NCI-H146 treated with DMSO at 0.1 percent for 48 hours (cell line): ENCODE measurements around the gene DLK1.

Experiments used
- DNase-seq: peaks from one replicate; lab custom pipeline; 2025; ENCODE audit not compliant: unreplicated experiment; lab: John Stamatoyannopoulos, UW

The DLK1 gene

DNA sequence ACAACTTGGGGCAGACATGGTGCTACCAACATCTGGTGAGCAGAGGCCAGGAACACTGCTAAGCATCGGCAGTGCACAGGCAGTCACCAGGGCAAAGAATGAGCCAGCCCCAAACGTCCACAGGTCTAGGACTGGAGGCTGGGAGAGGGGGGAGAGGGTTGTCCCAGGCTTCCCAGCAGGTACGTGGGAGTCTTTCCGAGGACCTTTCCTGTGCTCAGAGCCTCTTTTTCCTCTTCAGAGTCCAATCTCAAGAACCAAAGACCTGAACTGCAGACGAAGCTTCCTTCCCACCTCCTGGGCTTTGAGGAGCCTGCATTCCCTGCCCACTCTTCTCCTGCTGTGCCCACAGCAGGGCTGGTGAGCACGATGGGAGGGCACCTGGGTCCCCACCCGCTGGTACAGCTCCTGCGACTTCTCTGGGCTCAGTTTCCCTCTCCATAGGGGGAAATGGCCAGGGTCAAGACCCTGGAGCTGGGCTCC lies 48.7 kb downstream of the DLK1 start:
- no peak for DNase-seq

DNA sequence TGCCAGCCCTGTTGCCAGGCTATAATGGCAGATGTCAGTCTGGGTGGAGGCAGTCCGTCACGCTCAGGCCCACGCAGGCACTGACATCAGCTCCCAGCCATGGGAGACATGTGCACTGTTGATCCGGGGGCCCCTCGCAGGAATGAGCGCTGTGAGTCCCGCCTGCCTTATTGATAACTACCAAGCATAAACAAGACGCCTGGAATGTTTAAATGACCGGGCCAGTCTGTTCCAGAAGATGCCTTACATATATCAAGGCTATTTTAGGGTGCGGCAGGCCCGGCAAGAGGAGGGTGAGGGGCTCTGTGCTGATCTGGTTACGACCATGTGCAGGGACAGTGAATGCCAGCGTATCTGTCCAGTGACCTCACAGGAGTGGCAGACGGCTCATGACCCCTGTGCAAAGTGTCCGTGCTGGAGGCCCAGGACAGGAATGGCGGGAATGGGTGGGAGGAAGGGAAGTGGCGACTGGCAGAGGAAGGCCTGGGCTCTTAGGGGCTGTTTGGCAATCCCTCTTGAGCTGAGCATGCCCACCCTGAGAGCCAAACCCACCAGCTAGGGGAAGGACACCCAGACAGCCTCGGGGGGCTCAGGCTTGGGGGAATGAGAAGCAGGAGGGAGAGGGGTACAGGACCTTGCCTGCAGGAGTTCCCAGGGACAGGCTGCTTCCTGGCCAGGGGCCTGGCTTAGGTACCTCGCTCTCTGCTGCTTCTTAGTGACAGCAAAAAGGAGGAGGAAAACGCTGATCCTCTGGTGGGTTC lies 49.3 kb downstream of the DLK1 start:
- no peak for DNase-seq

DNA sequence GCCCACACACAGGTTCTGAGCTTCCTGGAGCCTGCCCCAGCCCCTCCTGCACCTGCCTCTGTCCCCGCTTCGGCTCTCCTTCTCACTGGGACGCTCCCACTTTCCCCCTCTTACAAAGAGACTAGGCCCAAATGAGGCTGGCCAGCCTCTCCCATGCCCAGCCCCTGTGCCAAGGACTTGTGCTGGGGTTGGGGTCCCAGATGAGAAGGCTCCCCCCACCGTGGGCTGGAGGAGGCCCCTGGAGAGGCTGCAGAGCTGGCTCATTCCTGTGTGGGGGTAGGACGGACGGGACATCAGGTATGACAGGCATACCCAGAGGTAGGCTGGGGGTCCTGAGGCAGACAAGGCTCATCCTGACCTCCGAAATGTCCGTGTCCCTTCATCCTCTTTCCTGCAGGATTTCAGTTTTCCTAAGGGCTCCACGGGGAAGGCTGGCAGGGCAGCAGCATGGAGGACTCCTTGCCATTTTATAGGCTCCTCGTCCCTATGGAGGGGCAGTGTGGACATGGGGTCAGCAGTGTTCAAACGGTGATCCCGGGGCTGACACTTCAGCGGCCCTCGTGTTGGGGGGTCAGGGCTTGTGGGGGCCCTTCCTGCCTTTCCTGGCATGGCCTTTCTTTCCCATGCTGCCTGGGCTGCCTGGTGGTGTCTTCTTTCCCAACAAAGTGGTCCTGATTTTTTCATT lies 50.1 kb downstream of the DLK1 start:
- DNase-seq = no peak

DNA sequence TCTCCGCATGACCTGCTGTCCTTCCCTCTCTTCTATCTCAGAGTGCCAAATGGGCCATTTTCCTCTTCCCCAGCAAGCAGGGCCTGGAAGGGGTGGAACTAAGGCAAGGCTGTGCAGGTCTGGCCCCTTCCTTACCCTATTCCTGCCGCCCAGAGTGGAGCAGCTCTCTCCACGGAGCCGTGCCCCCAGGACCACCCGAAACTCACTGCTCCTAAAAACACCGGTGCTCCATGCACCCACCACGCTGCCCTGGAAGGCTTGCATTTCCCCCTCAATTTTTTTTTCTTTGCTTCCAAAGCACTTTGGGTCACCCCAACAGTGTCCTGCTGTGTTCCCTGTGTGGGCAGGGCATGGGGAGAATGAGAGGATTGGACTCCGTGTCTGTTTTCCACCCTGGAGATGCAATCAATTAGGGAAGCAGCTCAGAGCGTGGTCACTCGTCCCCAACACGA lies 50.7 kb downstream of the DLK1 start:
- DNase-seq = no peak

DNA sequence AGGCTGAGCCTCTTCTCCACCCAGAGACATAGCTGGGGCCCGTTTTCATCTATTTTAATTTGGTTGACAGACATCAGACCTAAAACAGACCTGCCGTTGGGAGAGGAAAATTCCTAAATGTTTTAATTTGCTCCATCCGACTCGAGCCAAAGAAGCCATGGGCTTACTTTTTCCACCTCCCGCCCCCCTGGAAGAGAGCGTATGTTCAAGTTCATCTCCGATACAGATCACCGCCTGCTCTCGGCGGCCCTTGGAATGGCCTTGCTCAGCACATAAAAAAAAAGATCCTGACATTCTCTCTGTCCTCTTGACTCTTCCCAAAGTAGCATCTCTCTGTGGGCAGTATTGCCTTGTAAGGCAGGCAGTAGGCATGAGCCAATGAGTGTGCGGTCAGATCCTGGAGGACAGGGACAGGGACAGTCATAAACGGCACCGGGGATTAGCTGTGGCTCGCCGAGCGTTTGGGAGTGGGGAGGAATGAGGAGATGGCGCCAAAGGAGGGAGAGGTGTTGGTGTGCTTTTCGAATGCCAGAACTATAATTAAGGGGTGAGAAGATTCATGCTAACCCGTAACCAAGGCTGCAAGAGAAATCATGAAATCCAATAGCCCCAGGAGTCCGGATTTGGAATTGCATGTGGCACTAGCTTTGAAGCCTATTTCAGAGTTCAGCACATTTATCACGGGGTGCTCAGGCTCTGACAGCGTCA lies 51.3 kb downstream of the DLK1 start:
- DNase-seq = no peak

DNA sequence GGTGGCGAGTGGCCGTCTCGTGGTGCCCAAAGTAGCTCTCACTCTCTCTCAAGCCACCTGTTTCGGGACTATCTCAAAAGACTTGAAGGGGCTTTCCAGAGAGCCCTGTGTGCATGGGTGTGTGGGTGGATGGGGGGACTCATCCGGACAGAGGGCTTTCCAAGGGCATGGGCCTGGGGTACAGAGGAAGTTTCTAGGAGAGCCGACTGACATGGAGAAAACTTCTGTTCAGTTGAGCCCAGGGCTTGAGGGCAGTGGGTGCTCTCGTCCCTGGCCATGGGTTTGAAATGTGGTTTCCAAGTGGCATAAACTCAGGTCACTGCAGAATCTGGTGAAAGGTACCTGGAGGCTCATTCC lies 51.8 kb downstream of the DLK1 start:
- no peak for DNase-seq

DNA sequence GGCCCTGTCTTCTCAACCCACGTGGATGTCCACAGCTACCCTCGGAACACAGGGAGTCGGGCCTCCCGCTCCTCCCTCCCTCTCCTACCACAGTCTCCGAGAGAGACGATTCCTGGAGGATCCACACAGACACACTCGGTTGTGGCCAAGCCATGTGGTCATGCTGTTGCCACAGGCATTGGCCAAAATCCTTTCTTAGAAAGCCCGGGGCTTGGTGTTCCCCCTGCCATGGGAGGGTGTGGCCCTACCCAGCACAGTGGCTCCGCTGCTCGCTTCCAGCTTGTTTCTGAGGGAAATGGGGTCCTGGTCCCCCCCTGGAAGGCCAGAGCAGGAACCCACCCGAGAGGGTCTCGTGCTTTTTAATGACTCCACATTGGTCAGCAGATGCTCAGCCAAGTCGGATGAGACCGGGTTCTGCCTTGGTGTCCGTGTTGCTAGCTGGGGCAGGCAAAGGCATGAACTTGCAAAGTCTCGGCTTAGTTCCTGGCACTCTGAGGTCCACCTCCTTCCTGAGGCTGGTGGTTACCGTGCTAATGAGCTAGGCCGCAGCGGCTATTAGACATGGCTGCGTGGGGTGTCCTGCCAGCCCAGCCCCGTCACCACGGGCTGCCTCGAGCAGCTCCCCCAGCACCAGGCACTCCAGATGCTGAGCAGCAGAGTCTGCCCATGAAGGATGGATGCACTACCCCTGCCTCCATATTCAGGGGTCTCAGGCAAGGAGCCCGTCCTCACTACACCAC lies 52.4 kb downstream of the DLK1 start:
- no peak for DNase-seq

DNA sequence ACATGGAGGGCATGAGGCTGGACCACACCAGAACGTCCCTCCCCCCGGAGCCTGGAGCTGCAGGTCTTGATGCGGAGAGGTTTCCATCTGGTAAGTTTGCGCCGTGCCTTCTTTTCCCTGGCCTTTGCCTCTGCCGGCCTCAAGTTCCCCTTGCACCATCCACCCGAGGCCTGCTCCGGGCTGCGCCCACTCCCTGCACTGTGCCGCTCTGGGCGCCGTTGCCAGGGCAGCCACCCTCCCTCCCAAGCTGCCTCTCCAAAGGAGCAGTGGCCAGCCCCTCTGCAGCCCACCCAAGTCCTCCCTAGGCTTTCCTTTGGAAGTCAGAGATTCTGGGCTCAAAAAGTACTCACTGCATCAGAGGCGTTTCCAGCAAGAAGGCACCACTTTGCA lies 53.0 kb downstream of the DLK1 start:
- DNase-seq = no peak

DNA sequence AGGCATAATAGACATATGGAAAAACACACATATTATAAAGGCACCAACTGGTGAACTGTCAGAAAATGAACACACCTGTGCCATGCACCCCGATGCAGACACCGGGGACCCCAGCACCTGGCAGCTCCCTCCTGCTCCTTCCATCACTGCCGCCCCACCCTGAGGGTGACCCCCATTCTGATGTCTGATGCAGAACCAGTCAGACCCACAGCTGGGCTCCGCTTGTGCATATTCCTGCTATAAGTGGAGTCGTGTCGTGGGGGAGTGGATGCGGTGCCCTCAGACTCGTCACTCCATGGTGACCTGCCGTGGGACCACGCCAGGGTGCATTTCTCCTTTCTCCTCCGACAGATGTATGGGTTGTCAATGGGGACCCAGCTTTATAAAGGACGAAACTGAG lies 53.6 kb downstream of the DLK1 start:
- no peak for DNase-seq

DNA sequence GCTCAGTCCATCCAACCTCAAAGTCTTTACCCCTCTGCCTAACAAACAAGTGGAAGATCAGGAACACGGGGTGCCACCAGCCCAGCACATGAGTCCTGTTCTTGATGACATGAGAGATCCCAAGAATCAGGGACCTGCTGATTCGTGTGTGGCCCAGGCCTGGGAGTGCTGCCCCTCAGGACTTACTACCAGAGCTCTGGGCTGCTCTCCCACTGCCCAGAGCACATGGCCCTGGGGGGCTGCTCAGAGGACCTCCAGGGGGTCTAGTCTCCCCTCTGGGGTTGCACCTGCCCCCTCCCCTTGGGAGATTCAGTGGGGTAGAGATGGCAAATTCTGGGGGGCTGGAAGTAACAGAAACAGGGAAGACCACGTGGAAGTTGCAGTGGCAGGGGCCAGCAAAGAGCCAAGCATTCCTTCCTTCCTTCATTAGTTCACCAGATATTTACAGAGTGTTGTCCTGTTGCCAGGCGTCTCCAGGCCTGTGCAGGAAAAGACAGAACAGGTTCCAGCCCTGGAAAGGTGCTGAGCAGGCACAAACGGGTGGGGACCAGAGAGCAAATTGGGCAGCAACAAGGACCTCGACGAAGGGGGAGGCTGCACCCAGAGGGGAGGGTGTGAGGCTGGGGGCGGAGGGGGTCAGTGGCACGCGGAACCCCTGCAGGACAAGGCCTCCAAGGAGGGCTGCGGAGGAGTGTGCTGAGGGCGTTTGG lies 54.1 kb downstream of the DLK1 start:
- DNase-seq = no peak

DNA sequence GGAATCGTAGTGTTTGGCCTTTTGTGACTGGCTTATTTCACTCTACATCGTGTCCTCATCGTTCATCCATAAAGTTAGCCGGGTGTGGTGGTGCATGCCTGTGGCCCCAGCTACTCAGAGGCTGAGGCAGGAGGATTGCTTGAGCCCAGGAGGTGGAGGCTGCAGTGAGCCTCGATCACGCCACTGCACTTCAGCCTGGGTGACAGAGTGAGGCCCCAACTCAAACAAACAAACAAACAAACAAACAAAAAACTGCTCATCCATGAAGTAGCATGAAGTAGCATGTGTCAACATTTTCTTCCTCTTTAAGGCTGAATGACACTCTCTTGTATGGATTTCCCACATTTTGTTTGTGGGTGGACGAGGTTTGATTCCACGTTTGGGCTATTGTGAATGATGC lies 55.3 kb downstream of the DLK1 start:
- DNase-seq = no peak

DNA sequence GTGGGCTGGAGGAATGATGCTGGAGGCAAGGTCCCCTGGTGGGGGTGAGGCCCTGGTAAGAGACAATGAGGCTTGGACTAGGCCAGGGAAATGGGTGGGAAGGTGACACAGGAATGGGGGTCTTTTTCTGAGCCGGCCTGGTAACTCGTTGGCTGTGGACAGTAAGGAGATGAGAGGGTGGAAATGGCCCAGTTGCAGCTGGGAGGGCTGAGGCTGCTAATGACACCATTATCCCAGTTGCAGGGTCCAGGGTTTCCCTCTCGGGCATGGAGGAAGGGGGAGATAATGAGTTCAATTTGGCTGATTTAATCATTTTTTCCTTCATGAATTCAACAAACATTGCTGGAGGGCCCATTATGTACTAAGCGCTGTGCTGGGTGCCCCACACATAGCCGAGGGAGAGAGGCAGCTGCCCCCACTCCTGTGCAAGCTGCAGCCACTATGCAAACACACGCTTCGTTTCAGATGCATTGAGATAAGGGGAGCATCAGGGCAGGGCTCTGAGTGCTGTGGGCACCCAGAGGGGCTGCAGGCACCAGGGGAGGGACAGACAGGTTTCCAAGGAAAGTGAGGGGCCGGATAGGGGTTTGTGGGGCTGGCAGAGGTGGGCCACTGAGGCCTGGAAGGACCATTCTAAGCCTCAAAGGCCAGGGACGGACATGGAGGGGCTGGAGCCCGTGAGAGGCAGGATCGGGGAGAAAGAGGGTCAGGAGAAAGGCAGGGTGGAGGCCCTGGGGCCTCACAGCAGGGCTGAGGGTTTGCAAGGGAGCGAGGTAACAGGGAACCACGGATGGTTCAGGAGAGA lies 56.0 kb downstream of the DLK1 start:
- peak; percentile 86 for DNase-seq

DNA sequence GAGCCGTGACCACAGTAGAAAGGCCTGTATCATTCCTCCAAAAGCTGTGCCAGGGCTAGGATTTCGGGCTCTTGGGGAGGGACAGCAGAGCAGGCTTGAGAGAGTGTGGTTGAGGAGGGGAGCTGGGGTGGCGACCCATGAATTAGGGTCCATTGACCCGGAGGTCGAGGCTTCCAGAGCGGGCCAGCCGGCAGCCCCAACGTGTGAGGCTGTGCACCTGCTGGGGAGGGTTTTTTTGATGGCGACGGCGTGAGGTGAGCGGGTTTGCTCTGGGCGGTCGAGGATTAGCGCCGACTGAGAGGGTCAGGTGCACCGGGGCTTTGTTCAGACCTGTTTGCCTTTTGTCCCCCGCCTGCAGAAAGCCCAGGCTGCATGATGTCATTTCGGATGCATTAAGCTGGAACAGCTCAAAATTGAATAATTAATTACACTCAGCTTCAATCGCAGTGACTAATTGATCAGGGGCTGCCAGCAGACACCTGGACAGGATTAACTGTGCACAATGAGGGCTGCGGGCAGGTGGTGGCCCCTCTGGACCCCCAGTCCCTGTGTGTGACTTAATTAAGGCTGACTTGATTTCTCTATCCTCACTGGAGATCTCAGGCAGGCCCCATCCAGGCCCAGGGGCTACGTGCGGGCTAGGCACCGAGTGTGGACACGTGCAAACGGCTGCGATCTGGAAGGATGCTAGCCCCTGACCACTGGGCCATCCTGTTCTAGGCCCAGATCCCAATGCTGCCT lies 57.1 kb downstream of the DLK1 start:
- peak; percentile 91 for DNase-seq

DNA sequence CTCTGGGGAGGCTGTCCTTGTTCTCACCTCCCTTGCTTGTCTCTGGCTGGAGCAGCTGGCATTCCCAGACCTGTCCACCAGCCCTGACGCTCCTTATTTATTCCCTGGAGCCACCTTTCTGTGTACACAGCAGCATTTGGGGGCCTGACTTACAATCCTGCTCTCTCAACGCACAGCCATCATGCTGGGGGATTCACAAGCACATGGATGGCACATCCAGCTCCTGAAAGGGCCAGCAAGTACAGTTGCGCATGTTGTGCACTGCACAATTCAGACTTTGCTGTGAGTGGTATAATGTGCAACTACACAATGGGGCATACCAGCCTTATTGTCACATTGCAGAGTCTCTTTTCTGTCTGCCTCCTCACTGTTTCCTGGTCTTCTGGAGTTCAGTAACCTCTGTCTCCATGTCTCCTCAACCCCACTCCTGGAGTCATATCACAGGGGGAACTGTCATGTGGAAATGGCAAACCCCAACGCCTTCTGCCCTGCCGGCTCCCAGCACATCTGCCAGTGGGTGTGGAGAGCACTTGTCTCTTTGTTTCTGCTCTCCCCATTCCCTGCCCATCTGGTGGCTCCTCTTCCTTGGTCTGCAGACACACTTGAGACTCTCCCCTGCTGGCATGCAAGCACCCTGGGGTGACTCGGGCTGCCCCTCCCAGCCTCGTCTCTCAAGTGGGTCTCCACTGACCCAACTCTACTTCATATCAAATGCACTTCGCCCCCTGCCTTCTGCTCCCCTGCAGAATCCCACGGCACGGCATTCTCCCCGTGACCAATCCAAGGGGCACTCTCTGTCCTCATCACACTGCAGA lies 58.0 kb downstream of the DLK1 start:
- no peak for DNase-seq

DNA sequence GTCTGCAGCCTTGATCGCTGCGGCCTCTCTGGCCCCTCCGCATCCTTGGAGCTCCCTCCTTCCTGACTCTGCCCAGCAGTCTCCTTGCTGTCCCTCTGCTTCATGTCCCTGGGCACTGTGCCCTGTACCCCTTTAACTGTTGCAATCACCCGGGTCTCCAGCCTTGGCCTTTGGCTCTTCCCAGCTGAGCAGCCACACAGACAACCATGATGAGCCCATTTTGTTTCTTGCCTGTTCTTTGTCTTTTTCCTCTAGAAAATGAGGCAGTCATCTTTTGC lies 58.6 kb downstream of the DLK1 start:
- no peak for DNase-seq

DNA sequence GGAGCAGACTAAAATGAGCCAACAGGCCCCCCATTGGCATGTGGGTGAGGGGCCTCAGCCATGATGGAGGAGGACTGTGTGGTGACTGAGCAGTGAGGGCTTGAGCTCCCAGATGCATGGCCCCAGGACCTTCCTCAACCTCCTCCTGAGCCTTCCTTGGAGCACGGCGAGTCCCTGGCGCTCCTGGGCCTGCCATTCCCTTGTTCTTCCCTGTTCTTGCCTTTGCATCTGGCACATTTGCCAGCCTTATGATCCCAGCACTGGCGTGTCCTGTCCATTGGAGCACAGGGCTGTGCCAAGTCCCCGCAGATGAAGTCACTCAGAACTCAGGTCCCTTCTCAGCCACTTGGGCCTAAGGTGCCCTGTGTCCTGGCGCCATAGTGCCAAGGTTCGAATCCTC lies 58.9 kb downstream of the DLK1 start:
- DNase-seq = no peak

DNA sequence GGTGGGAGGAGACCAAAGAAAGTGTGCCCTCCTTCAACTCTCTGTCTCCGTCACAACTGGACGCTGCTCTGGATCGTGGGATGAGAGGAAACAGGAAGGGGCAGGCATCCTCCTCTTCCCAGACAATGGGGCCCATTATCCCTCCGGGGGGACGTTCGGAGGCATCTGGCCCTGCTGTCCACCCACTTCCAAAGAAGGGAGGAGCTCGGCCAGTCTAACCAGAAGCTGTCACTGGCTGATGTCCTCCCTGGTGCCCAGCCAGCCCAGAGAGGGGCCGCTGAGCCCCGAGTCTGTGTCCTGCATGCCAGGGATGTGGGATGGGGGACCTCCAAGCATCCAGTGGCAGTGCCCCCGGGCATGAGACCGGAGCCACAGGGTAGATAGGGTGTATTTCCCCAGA lies 59.4 kb downstream of the DLK1 start:
- peak; percentile 8 for DNase-seq

DNA sequence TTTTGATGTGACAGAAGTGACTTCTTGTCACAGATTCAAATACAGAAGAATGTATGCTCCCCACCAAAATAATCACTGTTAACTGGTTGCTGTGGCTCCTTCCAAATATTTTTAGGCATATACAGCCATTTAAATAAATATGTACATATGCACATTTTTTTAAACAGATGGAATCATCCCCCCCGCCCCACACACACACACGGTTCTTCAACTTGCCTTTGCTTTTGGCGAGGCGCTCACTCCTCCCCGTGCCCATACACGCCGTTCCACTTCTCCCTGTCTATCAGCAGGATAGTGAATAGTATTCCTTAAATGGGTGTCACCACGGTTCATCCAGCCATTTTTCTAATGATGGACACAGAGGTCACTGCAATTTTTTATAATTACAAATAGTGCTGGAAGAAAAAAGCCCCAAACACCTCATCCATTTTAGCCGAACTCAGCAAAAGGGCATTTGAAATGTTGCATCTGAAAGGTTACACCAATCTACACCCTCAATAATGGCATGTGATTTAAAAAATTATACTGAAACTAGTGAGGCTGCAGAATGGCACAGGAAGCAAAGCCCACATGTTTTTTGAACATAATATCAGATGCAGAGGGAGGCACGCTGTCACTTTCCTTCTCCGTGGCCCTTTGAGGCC lies 60.0 kb downstream of the DLK1 start:
- no peak for DNase-seq
